ENCODE results near the gene GRAMD1C. TPM values are rescaled to one million over a fixed set of nuclear protein-coding genes. Genes with fewer than 3 reads are reported as not detected.

GRAMD1C gene
- total and polyA plus RNA-seq, 8 donors, result 0.58 to 10.1 (median 6.2) TPM

DNA sequence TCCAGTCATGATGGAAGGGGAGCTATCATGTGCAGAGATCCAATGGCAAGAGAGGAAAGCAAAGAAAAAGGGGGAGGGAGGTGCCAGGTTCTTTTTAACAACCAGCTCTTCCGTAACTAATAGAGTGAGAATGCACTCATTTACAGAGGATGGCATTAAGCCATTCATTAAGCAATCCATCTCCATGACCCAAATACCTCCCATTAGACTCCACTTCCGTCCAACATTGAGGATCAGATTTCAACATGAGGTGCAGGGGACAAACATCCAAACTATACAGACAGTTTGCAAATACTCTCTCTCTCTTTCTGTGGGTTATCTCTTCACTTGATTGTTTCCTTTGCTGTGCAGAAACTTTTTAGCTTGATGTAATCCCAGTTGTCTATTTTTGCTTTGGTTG is 130.4 kb downstream of the GRAMD1C start:
- peaks cover 0 to 17% (median 10%) of the 10 kb centered on the region in 4 donors for H3K36me3 ChIP-seq
- TF ChIP-seq POLR2AphosphoS5 (IDR thresholded peaks at IDR 0.05) (no peak), POLR2A (IDR thresholded peaks at IDR 0.05) (no peak), EP300 (IDR thresholded peaks at IDR 0.05) (no peak)
- TF ChIP-seq, protein P1, sequence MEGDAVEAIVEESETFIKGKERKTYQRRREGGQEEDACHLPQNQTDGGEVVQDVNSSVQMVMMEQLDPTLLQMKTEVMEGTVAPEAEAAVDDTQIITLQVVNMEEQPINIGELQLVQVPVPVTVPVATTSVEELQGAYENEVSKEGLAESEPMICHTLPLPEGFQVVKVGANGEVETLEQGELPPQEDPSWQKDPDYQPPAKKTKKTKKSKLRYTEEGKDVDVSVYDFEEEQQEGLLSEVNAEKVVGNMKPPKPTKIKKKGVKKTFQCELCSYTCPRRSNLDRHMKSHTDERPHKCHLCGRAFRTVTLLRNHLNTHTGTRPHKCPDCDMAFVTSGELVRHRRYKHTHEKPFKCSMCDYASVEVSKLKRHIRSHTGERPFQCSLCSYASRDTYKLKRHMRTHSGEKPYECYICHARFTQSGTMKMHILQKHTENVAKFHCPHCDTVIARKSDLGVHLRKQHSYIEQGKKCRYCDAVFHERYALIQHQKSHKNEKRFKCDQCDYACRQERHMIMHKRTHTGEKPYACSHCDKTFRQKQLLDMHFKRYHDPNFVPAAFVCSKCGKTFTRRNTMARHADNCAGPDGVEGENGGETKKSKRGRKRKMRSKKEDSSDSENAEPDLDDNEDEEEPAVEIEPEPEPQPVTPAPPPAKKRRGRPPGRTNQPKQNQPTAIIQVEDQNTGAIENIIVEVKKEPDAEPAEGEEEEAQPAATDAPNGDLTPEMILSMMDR (IDR thresholded peaks at IDR 0.05), result no peak
- H3K27ac ChIP-seq, result no peak overlapping the region
- 53 to 80% (median 70%) methylated on average over 2 of the region's 2 CpGs for WGBS, 5 donors
- H3K4me3 ChIP-seq, result no peak overlapping the region
- peaks cover 0 to 16% (median 9%) of the 10 kb centered on the region in 4 donors for H3K9me3 ChIP-seq
- intact Hi-C loops (cut with DNase I; ENCODE audit: low total_unique reads), result no loop called here
- no peaks in the 10 kb centered on the region for H3K4me1 ChIP-seq
- no peak for DNase-seq
- H3K27me3 ChIP-seq, result no peaks in the 10 kb centered on the region

DNA sequence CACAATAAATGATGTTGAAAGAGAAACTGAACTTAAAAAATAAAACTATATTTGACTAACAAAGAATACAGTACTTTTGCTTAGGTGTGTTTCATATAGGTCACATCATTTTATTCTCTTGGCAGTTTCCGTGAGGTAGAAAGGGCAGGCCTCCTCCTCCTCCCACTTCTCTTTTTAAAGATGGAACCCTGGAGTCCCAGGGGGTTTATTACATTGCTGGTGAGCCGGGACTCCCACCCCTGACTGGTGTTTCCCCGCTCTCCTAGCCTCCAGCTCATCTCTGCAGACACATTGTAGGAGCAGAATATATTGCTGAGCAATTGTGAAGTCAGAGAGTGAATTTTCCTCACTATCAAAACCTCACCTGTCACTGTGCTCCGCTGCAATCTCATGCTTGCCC is 139.2 kb downstream of the GRAMD1C start:
- Histone ChIP-seq H3K9me3 (peaks cover 0 to 18% (median 12%) of the 10 kb centered on the region in 4 donors), H3K4me1 (no peaks in the 10 kb centered on the region), H3K4me3 (no peak overlapping the region), H3K36me3 (peaks cover 0 to 65% (median 50%) of the 10 kb centered on the region in 4 donors), H3K27me3 (no peaks in the 10 kb centered on the region), H3K27ac (no peak overlapping the region)
- TF ChIP-seq POLR2A (IDR thresholded peaks at IDR 0.05) (no peak), EP300 (IDR thresholded peaks at IDR 0.05) (no peak), POLR2AphosphoS5 (IDR thresholded peaks at IDR 0.05) (no peak)
- TF ChIP-seq, protein P1 (IDR thresholded peaks at IDR 0.05), result no peak
- WGBS, 5 donors, result 91 to 97% (median 94%) methylated on average over 4 of the region's 4 CpGs
- intact Hi-C loops (cut with DNase I; ENCODE audit: low total_unique reads), result no loop called here
- DNase-seq, result no peak

DNA sequence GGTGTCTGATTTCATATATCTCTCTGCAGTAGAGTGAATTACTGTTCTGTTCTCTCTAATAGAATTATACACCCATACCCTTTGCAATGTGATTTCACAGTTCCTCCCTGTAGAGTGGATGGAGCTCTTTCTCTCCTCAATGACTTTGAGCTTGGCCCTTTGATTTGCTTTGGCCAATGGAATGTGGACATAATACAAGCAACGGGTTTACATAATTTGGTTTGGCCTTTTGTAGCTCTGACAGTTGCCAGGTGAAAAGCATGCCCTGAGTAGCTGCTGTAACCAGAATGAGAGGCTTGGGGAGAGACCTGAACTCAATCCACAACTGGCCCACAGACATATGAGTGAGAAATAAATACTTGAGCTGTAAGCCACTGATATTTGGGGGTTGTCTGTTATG is 141.3 kb downstream of the GRAMD1C start:
- Histone ChIP-seq H3K27me3 (no peaks in the 10 kb centered on the region), H3K4me3 (no peak overlapping the region), H3K27ac (no peak overlapping the region), H3K36me3 (peaks cover 0 to 67% (median 50%) of the 10 kb centered on the region in 4 donors), H3K4me1 (no peaks in the 10 kb centered on the region), H3K9me3 (no peaks in the 10 kb centered on the region)
- intact Hi-C loops (cut with DNase I; ENCODE audit: low total_unique reads), result no loop called here
- no peak for TF ChIP-seq POLR2AphosphoS5 (IDR thresholded peaks at IDR 0.05)
- TF ChIP-seq, protein P1 (IDR thresholded peaks at IDR 0.05), result no peak
- TF ChIP-seq POLR2A (IDR thresholded peaks at IDR 0.05), result no peak
- TF ChIP-seq EP300 (IDR thresholded peaks at IDR 0.05), result no peak
- WGBS, 5 donors, result 37 to 76% (median 59%) methylated on average over 1 of the region's 1 CpG
- no peak for DNase-seq

DNA sequence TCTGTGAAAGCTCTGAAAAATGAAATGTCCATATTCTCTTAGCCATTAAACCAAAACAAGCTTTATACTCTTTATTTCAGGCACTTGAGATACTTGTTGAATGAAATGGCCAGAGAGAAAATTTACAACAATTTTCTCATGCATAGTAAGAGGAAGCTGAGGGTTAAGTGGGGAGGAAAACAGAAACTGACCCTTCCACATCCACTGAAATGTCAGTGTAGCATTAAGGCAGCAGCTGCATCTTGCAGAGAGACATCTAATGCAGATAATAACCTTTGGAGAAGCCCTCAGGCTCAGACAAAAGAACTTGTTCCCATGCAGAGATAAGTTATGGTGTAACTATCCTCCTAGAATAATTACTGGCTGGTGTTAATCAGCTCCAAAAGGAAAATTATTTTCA is 143.2 kb downstream of the GRAMD1C start:
- intact Hi-C loops (cut with DNase I; ENCODE audit: low total_unique reads), result no loop called here
- Histone ChIP-seq H3K4me3 (no peak overlapping the region), H3K27me3 (no peaks in the 10 kb centered on the region), H3K9me3 (no peaks in the 10 kb centered on the region), H3K4me1 (no peaks in the 10 kb centered on the region), H3K36me3 (peaks cover 0 to 69% (median 54%) of the 10 kb centered on the region in 4 donors), H3K27ac (no peak overlapping the region)
- DNase-seq, result no peak
- TF ChIP-seq EP300 (IDR thresholded peaks at IDR 0.05) (no peak), POLR2AphosphoS5 (IDR thresholded peaks at IDR 0.05) (no peak), POLR2A (IDR thresholded peaks at IDR 0.05) (no peak)
- TF ChIP-seq, protein P1 (IDR thresholded peaks at IDR 0.05), result no peak
